ENCODE data around the gene SOWAHB. TPM values are rescaled to one million over a fixed set of nuclear protein-coding genes. Genes with fewer than 3 reads are reported as not detected.

SOWAHB gene
- total and polyA plus RNA-seq, 2 donors (not counting 1 experiment from before 2014, with no cell fraction given), result not detected

GRCh38 chr4:76892001-76892400, 5.9 kb downstream of the SOWAHB start:
- intact Hi-C loops (cut with micrococcal nuclease), result no loop called here
- Histone ChIP-seq H2AFZ (ENCODE audit: insufficient read depth, low read depth, low read length, poor library complexity, severe bottlenecking) (no peak overlapping the region), H3K4me1 (ENCODE audit: control insufficient read depth in 2 of 2, insufficient read depth in 2 of 2, low read length in 2 of 2) (peaks cover 4% of the 10 kb centered on the region in 2 donors), H3K4me3 (ENCODE audit: control extremely low read depth in 1 of 5, extremely low read depth in 1 of 5, insufficient read depth in 1 of 5, low read depth in 2 of 5, low read length in 4 of 5) (no peak overlapping the region), H3K79me2 (ENCODE audit: control insufficient read depth, insufficient read depth, low read length) (no peaks in the 10 kb centered on the region), H3K9ac (ENCODE audit: low read length) (no peak overlapping the region), H3K9me3 (ENCODE audit: control extremely low read depth in 1 of 3, control insufficient read depth in 2 of 3, insufficient read depth in 1 of 3, low read length in 2 of 3) (peaks cover 0 to 9% (median 0%) of the 10 kb centered on the region in 3 donors), H4K20me1 (ENCODE audit: control insufficient read depth, insufficient read depth, low read length, poor library complexity, severe bottlenecking) (no peaks in the 10 kb centered on the region), H3K27me3 (replicated peaks in 1 of 4; ENCODE audit: control extremely low read depth in 1 of 4, control insufficient read depth in 3 of 4, insufficient read depth in 4 of 4, low read length in 3 of 4) (peaks cover 0 to 22% (median 12%) of the 10 kb centered on the region in 4 experiments), H3K36me3 (replicated peaks in 1 of 2; ENCODE audit: control extremely low read depth in 1 of 2, control insufficient read depth in 1 of 2, extremely low read depth in 1 of 2, insufficient read depth in 2 of 2, low read length in 1 of 2) (no peaks in the 10 kb centered on the region), H3K4me2 (replicated peaks; ENCODE audit: low read depth, low read length, poor library complexity, severe bottlenecking) (no peak overlapping the region), H3K27ac (ENCODE audit: low read length in 2 of 2) (no peak overlapping the region)
- ChIA-PET CTCF (no interaction called here), POLR2A (no interaction called here)
- no peak for ATAC-seq (ENCODE audit: low read depth)
- DNase-seq, result no peak
- peaks cover 2% of the 10 kb centered on the region for H3K4me1 Mint-ChIP-seq
- peaks cover 41% of the 10 kb centered on the region for H3K27me3 Mint-ChIP-seq
- TF ChIP-seq CTCF (IDR thresholded peaks at IDR 0.05), result no peak
- TF ChIP-seq EZH2 (IDR thresholded peaks at IDR 0.05; ENCODE audit: borderline replicate concordance, insufficient read depth, low read depth, low read length, poor library complexity, severe bottlenecking), result no peak
- no peak overlapping the region for H3K4me3 Mint-ChIP-seq
- 11% methylated on average over 1 of the region's 1 CpG for WGBS (ENCODE audit: insufficient coverage)
- H3K9me3 Mint-ChIP-seq (ENCODE audit: insufficient read depth), result no peaks in the 10 kb centered on the region
- no peak overlapping the region for H3K27ac Mint-ChIP-seq

- TF ChIP-seq CTCF (IDR thresholded peaks at IDR 0.05), result no peak
- no peak for TF ChIP-seq EZH2 (IDR thresholded peaks at IDR 0.05; ENCODE audit: borderline replicate concordance, insufficient read depth, low read depth, low read length, poor library complexity, severe bottlenecking)
- DNase-seq (no peak), ATAC-seq (ENCODE audit: low read depth) (no peak)
- Histone ChIP-seq H3K36me3 (replicated peaks in 1 of 2; ENCODE audit: control extremely low read depth in 1 of 2, control insufficient read depth in 1 of 2, extremely low read depth in 1 of 2, insufficient read depth in 2 of 2, low read length in 1 of 2) (no peaks in the 10 kb centered on the region), H4K20me1 (ENCODE audit: control insufficient read depth, insufficient read depth, low read length, poor library complexity, severe bottlenecking) (no peaks in the 10 kb centered on the region), H3K27me3 (replicated peaks in 1 of 4; ENCODE audit: control extremely low read depth in 1 of 4, control insufficient read depth in 3 of 4, insufficient read depth in 4 of 4, low read length in 3 of 4) (no peaks in the 10 kb centered on the region), H3K9me3 (ENCODE audit: control extremely low read depth in 1 of 3, control insufficient read depth in 2 of 3, insufficient read depth in 1 of 3, low read length in 2 of 3) (no peaks in the 10 kb centered on the region), H3K4me2 (replicated peaks; ENCODE audit: low read depth, low read length, poor library complexity, severe bottlenecking) (no peak overlapping the region), H3K4me3 (ENCODE audit: control extremely low read depth in 1 of 5, extremely low read depth in 1 of 5, insufficient read depth in 1 of 5, low read depth in 2 of 5, low read length in 4 of 5) (no peak overlapping the region), H3K79me2 (ENCODE audit: control insufficient read depth, insufficient read depth, low read length) (no peaks in the 10 kb centered on the region), H3K27ac (ENCODE audit: low read length in 2 of 2) (no peak overlapping the region), H3K4me1 (ENCODE audit: control insufficient read depth in 2 of 2, insufficient read depth in 2 of 2, low read length in 2 of 2) (no peaks in the 10 kb centered on the region), H3K9ac (ENCODE audit: low read length) (no peak overlapping the region), H2AFZ (ENCODE audit: insufficient read depth, low read depth, low read length, poor library complexity, severe bottlenecking) (no peak overlapping the region)
- H3K27ac Mint-ChIP-seq, result no peak overlapping the region
- H3K9me3 Mint-ChIP-seq (ENCODE audit: insufficient read depth), result no peaks in the 10 kb centered on the region
- POLR2A ChIA-PET, result no interaction called here
- intact Hi-C loops (cut with micrococcal nuclease), result no loop called here
- WGBS (ENCODE audit: insufficient coverage), result 93% methylated on average over 7 of the region's 7 CpGs
- CTCF ChIA-PET, result no interaction called here
- peaks cover 31% of the 10 kb centered on the region for H3K27me3 Mint-ChIP-seq
- H3K4me3 Mint-ChIP-seq, result no peak overlapping the region
- no peaks in the 10 kb centered on the region for H3K4me1 Mint-ChIP-seq
Measured at GRCh38 chr4:76886848-76887441, 11.0 kb downstream of the SOWAHB start.

All from B cell (primary cell).